GM18907 (cell line): ENCODE measurements around the gene SLAMF1.
"Not testable (repeated sequence)": the region's sequence is repeated elsewhere in the genome, so short reads cannot be mapped to it uniquely, and the experiment has no call there.

Source experiments
- ATAC-seq: cut with Tn5 transposase; IDR thresholded peaks from one replicate; pipeline ENCODE4 v1.9.1; 2021; ENCODE audit warnings: mild to moderate bottlenecking, moderate library complexity; ENCODE audit not compliant: unreplicated experiment

SLAMF1 gene, protein sequence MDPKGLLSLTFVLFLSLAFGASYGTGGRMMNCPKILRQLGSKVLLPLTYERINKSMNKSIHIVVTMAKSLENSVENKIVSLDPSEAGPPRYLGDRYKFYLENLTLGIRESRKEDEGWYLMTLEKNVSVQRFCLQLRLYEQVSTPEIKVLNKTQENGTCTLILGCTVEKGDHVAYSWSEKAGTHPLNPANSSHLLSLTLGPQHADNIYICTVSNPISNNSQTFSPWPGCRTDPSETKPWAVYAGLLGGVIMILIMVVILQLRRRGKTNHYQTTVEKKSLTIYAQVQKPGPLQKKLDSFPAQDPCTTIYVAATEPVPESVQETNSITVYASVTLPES

DNA sequence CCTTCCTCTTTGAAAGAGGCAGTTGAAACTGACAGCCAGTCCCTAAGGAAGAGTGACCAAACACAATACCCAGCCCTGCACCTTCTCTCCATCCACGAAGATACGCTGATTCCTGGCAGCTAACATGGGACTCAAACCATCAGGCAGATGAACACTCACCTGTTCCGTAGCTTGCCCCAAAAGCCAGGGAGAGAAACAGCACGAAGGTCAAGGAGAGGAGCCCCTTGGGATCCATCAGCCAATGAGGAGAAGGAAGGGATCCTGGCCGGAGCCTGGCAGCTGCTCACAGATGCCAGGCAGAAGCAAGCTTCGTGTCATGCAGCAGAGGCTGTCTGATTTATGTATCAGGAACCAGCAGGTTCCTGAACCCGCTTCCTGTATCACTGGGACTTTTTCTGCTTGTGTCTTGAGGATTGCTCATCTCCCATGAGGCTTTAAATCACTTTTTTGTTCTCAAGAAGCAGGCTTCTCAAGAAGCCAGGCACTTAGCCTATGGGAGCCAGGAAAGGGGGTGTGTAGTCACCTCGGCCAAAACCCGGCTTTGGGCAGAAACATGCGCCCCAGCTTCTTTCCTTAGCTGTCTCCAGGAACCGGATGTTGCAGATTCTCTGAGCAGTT lies at the start of gene SLAMF1:
Gene SLAMF1, minus strand, starts transcription at position 334 of the 618 bp plus-strand sequence. Its CDS starts 99 bp downstream, at position 235.
- ATAC-seq = peak; percentile 71

GRCh38 chr1:160692390-160692789 lies 45.5 kb upstream of the SLAMF1 start:
- not testable (repeated sequence) for ATAC-seq

DNA sequence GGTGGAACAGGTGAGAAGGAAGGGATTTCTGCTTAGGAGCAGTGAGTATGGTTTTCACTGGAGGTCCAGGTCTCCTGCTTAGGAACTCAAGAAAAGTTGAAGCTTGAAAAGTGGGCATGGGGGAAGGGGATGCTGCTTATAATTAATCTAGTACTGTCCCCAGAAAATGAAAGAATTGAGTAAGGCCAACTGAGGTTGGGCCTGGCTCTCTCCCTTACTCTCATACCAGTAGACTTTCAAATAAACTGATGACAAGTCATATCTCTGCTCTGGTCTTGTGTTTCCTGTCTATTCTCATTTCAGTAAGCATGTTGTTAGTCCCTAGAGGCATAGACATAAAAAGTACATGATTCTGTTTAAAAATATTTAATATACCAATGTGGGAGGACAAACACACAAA lies 38.4 kb upstream of the SLAMF1 start:
- no peak for ATAC-seq

DNA sequence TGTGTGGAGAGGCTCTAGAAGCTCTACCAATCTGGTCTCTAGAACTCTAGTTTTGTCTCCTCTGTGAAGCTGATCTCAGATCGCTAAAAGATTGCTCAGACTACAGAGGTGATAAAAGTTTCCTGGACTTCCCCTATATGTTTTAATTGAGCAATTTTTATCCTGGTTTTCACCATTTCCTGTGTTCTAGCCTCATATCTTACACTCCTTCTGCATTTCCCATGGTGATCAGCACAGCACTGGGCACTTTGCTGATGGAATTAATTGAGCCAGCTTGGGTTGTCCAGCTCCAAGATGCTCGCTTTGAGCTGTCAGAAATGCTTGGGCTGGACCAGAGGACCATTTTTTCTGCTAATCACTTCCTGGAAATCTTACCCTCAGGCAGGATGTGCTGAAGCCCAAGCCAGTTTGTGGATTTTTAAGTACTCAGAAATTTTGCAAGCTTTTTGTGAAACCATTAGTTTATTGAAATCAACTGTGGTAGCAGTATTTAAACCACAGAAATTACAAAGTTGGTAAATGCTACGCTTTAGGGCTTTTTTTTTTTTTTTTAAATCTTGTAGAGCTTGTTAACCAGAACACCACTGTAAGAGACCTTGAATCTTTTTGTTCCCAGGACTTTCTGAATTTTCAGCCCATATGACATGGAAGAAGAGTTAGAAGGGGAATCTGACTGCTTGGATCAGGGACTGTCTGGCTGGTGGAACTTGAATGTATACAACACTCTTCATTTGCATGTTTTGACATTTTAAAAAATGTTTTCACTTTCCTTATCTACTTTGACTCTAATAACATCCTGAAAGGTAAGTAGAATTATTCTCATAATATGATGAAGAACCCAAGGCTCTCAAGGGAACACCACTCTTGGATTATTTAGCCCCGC lies 36.4 kb upstream of the SLAMF1 start:
- ATAC-seq = peak; percentile 37

DNA sequence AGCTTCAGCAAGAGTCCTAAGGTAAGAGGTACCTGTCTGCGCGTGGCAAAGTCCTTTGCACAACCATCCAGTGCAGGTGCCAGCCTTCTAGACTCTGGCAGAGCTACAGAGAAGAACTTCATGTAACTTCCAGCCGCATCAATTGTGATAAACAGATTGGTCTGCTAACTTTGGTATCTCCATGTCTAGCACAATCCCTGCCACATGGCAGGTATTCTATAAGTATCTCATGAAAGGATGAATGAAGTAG lies 35.0 kb upstream of the SLAMF1 start:
- no peak for ATAC-seq

- peak; percentile 54 for ATAC-seq
Measured at GRCh38 chr1:160681066-160681890, 34.4 kb upstream of the SLAMF1 start.

DNA sequence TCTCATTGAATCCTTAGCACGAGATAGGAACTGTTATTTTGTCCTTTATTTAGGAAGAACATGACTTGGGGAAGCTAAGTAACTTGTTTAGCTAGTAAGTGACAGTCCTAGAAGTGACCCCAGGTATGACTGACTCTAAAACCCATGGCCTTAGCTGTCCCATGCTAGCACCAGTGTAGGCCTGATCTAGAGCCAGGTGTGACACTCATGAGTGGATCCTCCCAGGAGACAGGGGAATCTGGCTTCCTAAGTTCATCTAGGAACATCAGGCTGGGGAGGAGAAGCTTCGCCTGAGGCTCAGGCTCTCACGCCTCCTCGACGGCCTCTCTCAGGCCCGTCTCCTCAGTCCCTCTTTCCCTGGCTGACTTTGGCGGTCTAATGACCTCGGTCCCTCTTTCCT lies 33.6 kb upstream of the SLAMF1 start:
- no peak for ATAC-seq

GRCh38 chr1:160679893-160680292 lies 33.0 kb upstream of the SLAMF1 start:
- ATAC-seq = no peak

DNA sequence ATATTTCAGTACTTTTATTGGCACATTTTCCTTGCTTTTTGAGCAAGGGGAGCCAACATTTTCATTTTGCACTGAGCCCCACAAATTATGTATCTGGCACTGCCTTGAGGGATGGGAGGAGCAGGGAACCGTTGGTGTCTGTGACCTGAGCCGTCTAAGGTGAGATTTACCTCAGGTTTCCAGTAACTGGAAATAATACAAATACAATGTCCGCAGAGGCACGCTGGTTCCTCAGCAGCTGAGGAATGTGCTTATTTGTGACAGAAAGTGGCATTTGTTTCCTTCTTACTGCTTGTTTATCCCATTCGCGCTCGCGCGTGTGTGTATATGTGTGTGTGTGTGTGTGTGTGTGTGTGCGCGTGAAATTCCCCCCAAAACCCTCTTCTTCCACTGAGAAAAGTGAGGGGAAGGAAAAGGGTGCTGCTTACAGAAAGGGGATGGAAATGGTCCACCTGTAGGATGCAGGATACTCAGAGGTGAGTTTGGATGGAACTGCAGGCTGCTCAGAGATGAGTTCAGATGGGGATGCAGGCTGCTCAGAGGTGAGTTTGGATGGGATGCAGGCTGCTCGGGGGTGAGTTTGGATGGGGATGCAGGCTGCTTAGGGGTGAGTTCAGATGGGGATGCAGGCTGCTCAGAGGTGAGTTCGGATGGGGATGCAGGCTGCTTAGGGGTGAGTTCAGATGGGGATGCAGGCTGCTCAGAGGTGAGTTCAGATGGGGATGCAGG lies 30.2 kb upstream of the SLAMF1 start:
- ATAC-seq = no peak

DNA sequence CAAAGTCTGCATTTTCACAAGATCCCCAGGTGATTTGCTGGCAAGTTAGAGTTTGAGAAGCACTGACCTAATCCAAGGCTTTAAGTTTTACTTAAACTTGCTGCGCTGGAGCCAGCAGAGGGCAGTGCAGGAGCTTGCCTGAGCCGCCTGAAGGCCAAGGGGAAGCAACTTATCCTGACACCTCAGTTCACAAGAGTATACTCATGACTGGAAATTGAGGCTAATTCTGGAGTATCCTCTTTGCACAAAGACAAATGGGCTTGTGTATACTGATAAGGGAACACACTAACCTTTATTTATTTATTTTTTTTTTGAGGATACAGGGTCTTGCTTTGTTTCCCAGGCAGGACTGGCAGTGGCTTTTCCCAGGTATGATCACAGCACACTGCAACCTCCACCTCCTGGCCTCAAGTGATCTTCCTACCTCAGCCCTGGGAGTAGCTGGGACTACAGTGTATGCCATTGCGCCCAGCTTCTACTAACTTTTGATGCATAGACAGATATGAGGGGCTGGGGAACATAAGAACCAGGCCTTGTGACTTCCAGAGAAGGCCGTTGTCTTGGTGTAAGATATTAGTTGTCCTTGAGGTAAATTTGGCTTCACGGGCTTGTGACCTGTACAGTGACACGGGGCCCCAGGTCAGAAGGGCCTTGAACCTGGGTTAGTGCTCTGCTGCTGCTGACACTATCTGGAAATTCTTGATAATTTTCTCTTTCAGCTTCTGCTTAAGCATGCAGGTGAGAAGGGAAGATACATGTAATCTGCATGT lies 29.0 kb upstream of the SLAMF1 start:
- ATAC-seq = peak; percentile 47

- ATAC-seq = no peak
Measured at GRCh38 chr1:160674415-160674814, 27.6 kb upstream of the SLAMF1 start.

DNA sequence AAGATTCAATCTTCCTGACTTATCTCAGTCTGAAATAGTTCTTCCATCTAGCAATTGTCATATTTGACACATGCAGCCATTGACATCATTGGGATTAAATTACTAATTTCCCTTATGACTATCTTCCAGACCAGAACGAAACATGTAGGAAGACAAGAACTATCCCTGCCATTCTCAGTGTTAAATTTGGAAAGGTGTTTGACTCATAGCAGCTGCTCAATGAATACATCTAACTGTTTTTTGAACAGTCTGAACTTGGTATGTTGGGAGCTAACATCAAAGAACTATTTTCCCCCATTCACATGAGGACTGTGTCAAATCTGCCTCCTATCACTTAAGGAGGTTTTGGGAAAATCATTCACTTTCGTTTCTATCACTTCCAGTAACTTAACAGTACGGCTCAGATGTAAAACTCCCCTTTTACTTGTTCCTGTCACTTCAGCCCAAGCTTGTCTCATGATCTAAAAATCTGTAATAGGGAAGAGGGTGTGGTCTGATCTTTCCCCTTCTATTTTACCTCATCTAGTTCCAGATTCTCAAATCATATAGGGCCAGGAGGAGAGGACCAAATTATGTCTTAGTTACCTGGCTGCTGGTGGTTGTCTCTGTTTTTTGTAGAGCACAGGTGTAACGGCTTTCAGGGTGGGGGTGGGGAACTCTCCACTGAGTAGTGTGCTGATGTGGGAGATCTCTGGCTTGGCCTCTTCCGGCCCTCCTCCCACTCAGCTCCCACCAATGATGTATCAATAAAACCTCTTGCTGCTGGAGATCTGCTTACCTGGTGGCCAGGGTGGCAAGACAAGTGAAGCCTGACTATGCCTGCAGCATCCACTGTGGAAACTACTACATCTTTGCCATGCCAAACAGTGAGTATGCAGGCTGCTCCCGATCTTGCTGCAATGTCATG lies 26.2 kb upstream of the SLAMF1 start:
- ATAC-seq = no peak

- ATAC-seq = no peak
Measured at GRCh38 chr1:160671603-160672517, 25.0 kb upstream of the SLAMF1 start.

DNA sequence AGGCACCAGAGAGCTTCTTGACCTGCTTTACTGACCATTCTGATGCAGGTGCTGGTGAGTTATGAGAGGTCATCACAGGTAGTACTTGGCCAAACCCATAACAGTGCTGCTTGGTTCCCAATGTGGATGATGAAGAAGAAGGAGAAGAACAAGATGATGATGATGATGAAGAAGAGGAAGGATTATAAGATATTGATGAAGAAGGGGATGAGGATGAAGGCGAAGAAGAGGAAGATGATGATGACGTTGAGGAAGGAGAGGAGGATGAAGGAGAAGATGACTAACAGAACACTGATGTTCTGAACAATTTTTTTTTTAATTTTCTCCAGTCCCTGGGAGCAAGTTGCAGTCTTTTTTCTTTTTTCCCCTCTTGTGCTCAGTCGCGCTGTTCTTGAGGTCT lies 23.9 kb upstream of the SLAMF1 start:
- no peak for ATAC-seq

- no peak for ATAC-seq
Measured at GRCh38 chr1:160669802-160670201, 23.0 kb upstream of the SLAMF1 start.

- ATAC-seq = no peak
Measured at GRCh38 chr1:160669276-160669675, 22.4 kb upstream of the SLAMF1 start.

DNA sequence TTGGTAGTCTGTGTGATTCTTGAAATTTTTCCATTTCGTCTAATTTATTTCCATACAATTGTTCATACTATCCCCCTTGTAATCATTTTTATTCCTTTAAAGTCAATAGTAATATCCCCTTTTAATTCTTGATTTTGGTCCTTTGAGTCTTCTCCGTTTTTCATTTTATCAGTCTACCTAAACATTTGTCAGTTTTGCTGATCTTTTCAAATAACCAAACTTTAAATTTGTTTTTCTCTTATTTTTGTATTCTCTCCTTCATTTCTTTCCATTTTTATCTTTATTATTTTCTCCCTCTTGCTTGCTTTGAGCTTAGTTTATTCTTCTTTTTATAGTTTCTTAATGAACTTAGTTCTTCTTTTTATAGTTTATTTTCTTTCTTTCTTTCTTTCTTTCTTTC lies 21.1 kb upstream of the SLAMF1 start:
- no peak for ATAC-seq

DNA sequence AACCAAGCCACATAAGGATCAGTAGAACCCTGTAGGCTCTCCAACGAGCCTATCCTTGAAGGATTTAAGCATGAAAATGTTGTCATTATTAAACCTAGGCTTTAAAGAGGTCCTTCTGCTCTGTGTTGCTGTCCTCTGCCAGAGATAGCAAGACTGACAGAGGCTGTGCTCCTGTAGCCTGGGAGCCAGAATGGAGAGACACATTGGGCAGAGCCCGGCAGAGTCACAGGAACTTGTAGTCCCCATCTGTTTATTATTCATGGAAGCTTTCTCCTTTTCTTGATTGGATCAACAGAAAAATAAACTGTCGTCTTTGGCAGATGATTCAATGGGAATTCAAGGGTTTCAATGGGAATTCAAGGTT lies 19.2 kb upstream of the SLAMF1 start:
- ATAC-seq = no peak
